ENCODE results near the gene GPT2.

GRCh38 chr16:46937536-46937935, 53.4 kb downstream of the GPT2 start:
- TF ChIP-seq EZH2 (IDR thresholded peaks at IDR 0.05; ENCODE audit: borderline replicate concordance, low read depth, low read length, severe bottlenecking) (no peak), POLR2AphosphoS5 (IDR thresholded peaks at IDR 0.05; ENCODE audit: insufficient read depth, low read depth, low read length) (no peak), CTCF (IDR thresholded peaks at IDR 0.05; ENCODE audit: extremely low read depth in 1 of 2, insufficient read depth in 1 of 2, low read depth in 1 of 2, low read length in 2 of 2) (no peak), POLR2A (IDR thresholded peaks at IDR 0.05; ENCODE audit: low read depth, low read length) (no peak), MAX (IDR thresholded peaks at IDR 0.05; ENCODE audit: insufficient read depth, insufficient read length) (no peak)

All from endothelial cell of umbilical vein (primary cell).